DOHH2 (cell line): ENCODE measurements around the gene LEMD1.

Source experiments
- H3F3A ChIP-seq: fragments of 200-600 bp; sonication (generic), shearing (Covaris generic); 2 replicates; pipeline ENCODE4 v1.6.0; 2016; ENCODE audit warnings: antibody characterized with exemption, mild to moderate bottlenecking; ENCODE audit not compliant: control insufficient read depth, insufficient read depth
- H3K27ac ChIP-seq: fragments of 200-600 bp; sonication (generic); 2 replicates; pipeline ENCODE4 v1.5.1; 2014; ENCODE audit warnings: low read depth, mild to moderate bottlenecking, low read length, moderate library complexity
- H3K27me3 ChIP-seq: fragments of 200-600 bp; sonication (generic); 2 replicates; pipeline ENCODE4 v1.6.1; 2014; ENCODE audit warnings: mild to moderate bottlenecking, low read length, mixed read lengths; ENCODE audit not compliant: control insufficient read depth
- H3K36me3 ChIP-seq: fragments of 200-600 bp; sonication (generic); 2 replicates; pipeline ENCODE4 v1.6.1; 2014; ENCODE audit warnings: mild to moderate bottlenecking, low read length, moderate library complexity, mixed read lengths; ENCODE audit not compliant: control insufficient read depth
- H3K4me1 ChIP-seq: fragments of 200-600 bp; sonication (generic); 2 replicates; pipeline ENCODE4 v1.6.1; 2014; ENCODE audit warnings: mild to moderate bottlenecking, low read length, mixed read lengths; ENCODE audit not compliant: control insufficient read depth
- H3K4me2 ChIP-seq: fragments of 200-600 bp; sonication (generic); 2 replicates; pipeline ENCODE4 v1.6.0; 2014; ENCODE audit warnings: mild to moderate bottlenecking, low read length, moderate library complexity
- H3K4me3 ChIP-seq: fragments of 200-600 bp; sonication (generic); 2 replicates; pipeline ENCODE4 v1.5.1; 2014; ENCODE audit warnings: mild to moderate bottlenecking, low read length, mixed read lengths
- H3K79me2 ChIP-seq: fragments of 200-600 bp; sonication (generic); 2 replicates; pipeline ENCODE4 v1.6.1; 2014; ENCODE audit warnings: mild to moderate bottlenecking, low read length, mixed read lengths; ENCODE audit not compliant: control insufficient read depth
- H3K9me2 ChIP-seq: fragments of 200-600 bp; sonication (generic); replicated peaks from 2 replicates; pipeline ENCODE4 v1.6.1; 2014; ENCODE audit warnings: mild to moderate bottlenecking, low read length, mixed read lengths; ENCODE audit not compliant: control insufficient read depth
- H3K9me3 ChIP-seq: fragments of 200-600 bp; sonication (generic); 2 replicates; pipeline ENCODE4 v1.6.1; 2014; ENCODE audit warnings: antibody characterized with exemption, low read length, mixed read lengths; ENCODE audit not compliant: control insufficient read depth, insufficient read depth
- H4K20me1 ChIP-seq: fragments of 200-600 bp; sonication (generic); 2 replicates; pipeline ENCODE4 v1.6.0; 2014; ENCODE audit warnings: low read depth, mild to moderate bottlenecking, antibody characterized with exemption, low read length, moderate library complexity; ENCODE audit not compliant: control insufficient read depth, insufficient read depth
- EZH2phosphoT487 ChIP-seq: fragments of 200-600 bp; sonication (generic); IDR thresholded peaks from 2 replicates; pipeline ENCODE4 v1.6.1; 2017; ENCODE audit warnings: borderline replicate concordance, mild to moderate bottlenecking, antibody characterized with exemption, low read length, moderate library complexity, mixed read lengths
- TF ChIP-seq, protein P1 (sequence below): fragments of 200-600 bp; sonication (generic); IDR thresholded peaks from one replicate; pipeline ENCODE4 v1.5.1; 2014; ENCODE audit warnings: antibody characterized with exemption, mild to moderate bottlenecking, low read depth, low read length; ENCODE audit not compliant: poor library complexity, severe bottlenecking

The LEMD1 gene

GRCh38 chr1:205449254-205449749 is 27.4 kb upstream of the LEMD1 start:
- TF ChIP-seq EZH2phosphoT487 = no peak
- TF ChIP-seq, protein P1, sequence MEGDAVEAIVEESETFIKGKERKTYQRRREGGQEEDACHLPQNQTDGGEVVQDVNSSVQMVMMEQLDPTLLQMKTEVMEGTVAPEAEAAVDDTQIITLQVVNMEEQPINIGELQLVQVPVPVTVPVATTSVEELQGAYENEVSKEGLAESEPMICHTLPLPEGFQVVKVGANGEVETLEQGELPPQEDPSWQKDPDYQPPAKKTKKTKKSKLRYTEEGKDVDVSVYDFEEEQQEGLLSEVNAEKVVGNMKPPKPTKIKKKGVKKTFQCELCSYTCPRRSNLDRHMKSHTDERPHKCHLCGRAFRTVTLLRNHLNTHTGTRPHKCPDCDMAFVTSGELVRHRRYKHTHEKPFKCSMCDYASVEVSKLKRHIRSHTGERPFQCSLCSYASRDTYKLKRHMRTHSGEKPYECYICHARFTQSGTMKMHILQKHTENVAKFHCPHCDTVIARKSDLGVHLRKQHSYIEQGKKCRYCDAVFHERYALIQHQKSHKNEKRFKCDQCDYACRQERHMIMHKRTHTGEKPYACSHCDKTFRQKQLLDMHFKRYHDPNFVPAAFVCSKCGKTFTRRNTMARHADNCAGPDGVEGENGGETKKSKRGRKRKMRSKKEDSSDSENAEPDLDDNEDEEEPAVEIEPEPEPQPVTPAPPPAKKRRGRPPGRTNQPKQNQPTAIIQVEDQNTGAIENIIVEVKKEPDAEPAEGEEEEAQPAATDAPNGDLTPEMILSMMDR = no peak

DNA sequence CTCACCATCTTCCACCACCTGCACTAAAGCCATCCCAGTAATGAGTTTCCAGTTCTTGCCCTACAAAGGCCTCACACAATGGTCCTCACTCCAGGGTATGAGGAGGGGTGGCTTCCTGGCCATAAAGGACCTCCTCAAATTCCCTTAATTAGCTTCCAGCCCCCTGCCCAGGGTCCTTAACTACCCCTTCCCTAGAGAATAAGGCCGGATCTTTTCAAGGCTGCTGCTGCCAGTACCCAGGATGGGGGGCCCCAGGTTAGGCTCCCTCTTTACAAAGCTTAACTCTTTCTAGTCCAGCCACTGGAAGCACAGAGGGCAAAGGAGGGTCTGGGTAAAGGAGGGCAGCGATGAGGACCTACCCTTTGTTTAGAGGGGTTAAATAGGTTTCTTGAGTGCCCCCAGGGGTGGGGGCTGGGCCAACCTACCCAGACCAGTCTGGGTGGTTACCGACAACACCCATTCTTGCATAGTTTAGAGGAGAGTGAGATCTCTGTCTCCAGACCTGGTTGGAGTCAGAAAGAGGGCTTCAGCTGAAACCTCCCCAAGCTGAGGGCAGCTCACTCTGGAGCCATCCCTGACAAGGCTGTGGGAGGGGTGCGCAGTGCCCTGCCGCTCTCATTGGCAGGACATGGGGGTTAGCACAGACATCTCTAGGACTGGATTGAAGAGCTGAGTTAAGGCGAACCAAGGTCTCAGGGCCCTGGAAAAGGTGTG is 26.8 kb upstream of the LEMD1 start:
- Histone ChIP-seq H4K20me1 (no peaks in the 10 kb centered on the region), H3K9me2 (no peaks in the 10 kb centered on the region), H3K4me1 (peaks cover 32% of the 10 kb centered on the region), H3F3A (no peaks in the 10 kb centered on the region), H3K79me2 (no peaks in the 10 kb centered on the region), H3K36me3 (no peaks in the 10 kb centered on the region), H3K4me2 (no peak overlapping the region), H3K27me3 (peaks cover 32% of the 10 kb centered on the region), H3K4me3 (no peak overlapping the region), H3K9me3 (no peaks in the 10 kb centered on the region), H3K27ac (no peak overlapping the region)
- TF ChIP-seq EZH2phosphoT487 = no peak
- TF ChIP-seq, protein P1 = no peak

More at GRCh38 chr1:205449254-205449749, 27.4 kb upstream of the LEMD1 start:
- H3K36me3 ChIP-seq = no peaks in the 10 kb centered on the region
- H3K4me2 ChIP-seq = peak overlapping the region; percentile 32; the same call in 1 of the 2 replicates
- H3K9me3 ChIP-seq = no peaks in the 10 kb centered on the region
- H3K27me3 ChIP-seq = peaks cover 38% of the 10 kb centered on the region
- no peaks in the 10 kb centered on the region for H3K9me2 ChIP-seq
- H3F3A ChIP-seq = no peaks in the 10 kb centered on the region
- no peak overlapping the region for H3K27ac ChIP-seq
- H3K79me2 ChIP-seq = no peaks in the 10 kb centered on the region
- no peaks in the 10 kb centered on the region for H4K20me1 ChIP-seq
- no peak overlapping the region for H3K4me3 ChIP-seq
- peaks cover 29% of the 10 kb centered on the region for H3K4me1 ChIP-seq

DNA sequence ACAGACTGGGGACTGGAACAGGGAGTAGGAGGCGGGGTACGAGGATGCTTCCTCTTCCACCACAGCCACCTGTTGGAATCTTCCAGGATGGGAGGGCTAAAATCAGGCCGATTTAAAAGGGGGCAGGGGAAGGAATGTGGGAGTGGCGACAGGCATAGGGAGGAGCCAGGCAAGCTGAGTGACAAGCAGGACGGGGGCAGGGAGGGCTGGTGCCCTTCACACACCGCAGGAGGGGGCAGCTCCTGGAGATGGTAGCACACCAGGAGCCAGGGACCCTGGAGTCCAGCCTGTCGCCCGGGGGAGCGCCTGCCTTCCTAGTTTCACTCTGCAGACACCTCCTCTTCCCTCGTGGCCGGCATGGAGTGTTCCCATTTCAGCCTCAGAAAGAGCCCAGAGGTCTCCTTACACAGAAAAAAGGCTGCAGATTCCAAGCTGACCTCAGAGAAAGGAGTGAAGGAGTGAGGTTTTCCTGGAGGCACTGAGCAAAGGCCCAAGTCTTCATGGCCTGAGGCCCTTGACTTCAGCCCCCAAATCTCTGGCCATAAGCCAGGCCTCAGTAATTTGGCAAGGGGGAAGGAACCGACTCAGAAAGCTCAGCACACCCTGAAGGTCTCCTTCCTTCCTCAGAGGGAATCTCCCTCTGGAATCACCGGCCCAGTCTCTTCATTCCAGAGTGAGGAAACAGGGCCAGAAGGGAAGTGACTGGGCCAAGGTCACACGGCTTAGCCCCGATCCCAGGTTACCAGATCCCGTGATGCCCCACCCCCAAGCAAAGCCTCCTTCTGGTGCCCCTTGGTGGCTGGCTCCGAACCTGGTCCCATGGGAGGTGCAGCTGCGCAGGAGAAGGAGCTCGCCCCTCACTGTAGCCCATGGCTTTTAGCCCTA is 25.8 kb upstream of the LEMD1 start:
- no peak overlapping the region for H3K4me3 ChIP-seq
- no peaks in the 10 kb centered on the region for H3K9me2 ChIP-seq
- no peaks in the 10 kb centered on the region for H3K36me3 ChIP-seq
- no peak overlapping the region for H3K4me2 ChIP-seq
- peaks cover 22% of the 10 kb centered on the region for H3K27me3 ChIP-seq
- no peaks in the 10 kb centered on the region for H3K79me2 ChIP-seq
- no peaks in the 10 kb centered on the region for H3K9me3 ChIP-seq
- H3K27ac ChIP-seq = no peak overlapping the region
- no peaks in the 10 kb centered on the region for H3F3A ChIP-seq
- no peaks in the 10 kb centered on the region for H4K20me1 ChIP-seq
- H3K4me1 ChIP-seq = peaks cover 34% of the 10 kb centered on the region
- TF ChIP-seq EZH2phosphoT487 = no peak
- TF ChIP-seq, protein P1 = no peak
